OCI-LY1 (cell line): ENCODE measurements around the gene ARPP21.

Experiments
- CTCF ChIP-seq: fragments of 200-600 bp; sonication (generic), shearing (Covaris generic); IDR thresholded peaks from 2 replicates; pipeline ENCODE4 v1.5.1; 2017; ENCODE audit warnings: mild to moderate bottlenecking, antibody characterized with exemption, low read length, moderate library complexity, mixed read lengths
- EZH2 ChIP-seq: fragments of 200-600 bp; sonication (generic), shearing (Covaris generic); IDR thresholded peaks from 2 replicates; pipeline ENCODE4 v1.8.0; 2017; ENCODE audit warnings: borderline replicate concordance, mixed run types, mild to moderate bottlenecking, antibody characterized with exemption, low read length, moderate library complexity, mixed read lengths

DNA sequence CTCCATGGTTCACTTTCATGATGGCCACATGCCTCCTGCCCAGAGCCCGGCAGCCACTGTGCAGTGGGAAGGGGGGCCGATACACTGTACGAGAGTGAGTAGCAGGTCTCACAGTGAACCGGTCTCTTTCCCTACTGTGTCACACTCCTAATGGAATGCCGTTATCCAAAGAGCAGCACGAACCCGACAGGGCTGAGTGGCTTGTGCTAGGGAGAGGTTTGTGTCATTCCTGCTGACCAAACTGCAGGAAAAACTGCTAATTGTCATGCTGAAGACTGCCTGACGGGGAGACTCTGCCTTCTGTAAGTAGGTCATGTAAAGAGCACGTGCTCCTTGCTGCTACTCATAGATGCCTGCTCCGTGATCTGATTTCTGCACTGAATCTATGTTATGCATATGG lies 105.1 kb downstream of the ARPP21 start:
- TF ChIP-seq CTCF = no peak
- no peak for TF ChIP-seq EZH2
